GM12878 (cell line): ENCODE data around the gene SFMBT1. TPM values are rescaled to one million over a fixed set of nuclear protein-coding genes. Genes with fewer than 3 reads are reported as not detected.

Experiments
- ATAC-seq: fragments of 200-7000 bp; cut with Tn5 transposase; 3 replicates; pipeline ENCODE4 v1.9.1; 2020; ENCODE audit warnings: mild to moderate bottlenecking, moderate library complexity
- BruUV-seq: library from RNA; stranded (reverse); fragments of 400-500 nt; replicated peaks from 2 replicates; lab custom pipeline; 2021; lab: Mats Ljungman, UMichigan
- CTCF ChIA-PET: fragments of 300-600 bp; sonication (Branson Sonifier 250); formaldehyde crosslinking; extraction: SDS; loops from one replicate; lab custom pipeline; 2021; ENCODE audit warnings: inconsistent platforms; lab: Yijun Ruan, JAX
- POLR2A ChIA-PET: fragments of 350-600 bp; formaldehyde crosslinking; extraction: SDS; loops from one replicate; lab custom pipeline; 2021; ENCODE audit warnings: inconsistent platforms; lab: Charles Lee
- RAD21 ChIA-PET: fragments of 300-600 bp; sonication (Branson Sonifier 250); formaldehyde crosslinking; loops from one replicate; lab custom pipeline; 2023; ENCODE audit warnings: antibody characterized with exemption; ENCODE audit not compliant: unreplicated experiment; lab: Charles Lee
- SMC1A ChIA-PET: fragments of 300-600 bp; sonication (Branson Sonifier 250); formaldehyde crosslinking; loops from one replicate; lab custom pipeline; 2023; ENCODE audit not compliant: unreplicated experiment, uncharacterized antibody; lab: Charles Lee
- DNase-seq: peaks from one replicate; pipeline ENCODE4 v3.0.0-alpha.2; 2011; ENCODE audit warnings: low read depth, low spot score
- FAIRE-seq: peaks from 3 replicates; lab custom pipeline; 2011; peaks lifted over from hg19 to GRCh38; lab: Jason Lieb, UNC
- H2AFZ ChIP-seq: 2 replicates; pipeline ENCODE4 v1.6.0; 2011; ENCODE audit warnings: low read depth, low read length, control low read depth; ENCODE audit not compliant: control insufficient read depth
- H3K27ac ChIP-seq: 2 replicates; pipeline ENCODE4 v1.5.1; 2011; ENCODE audit warnings: control low read depth; ENCODE audit not compliant: control insufficient read depth, insufficient read depth
- H3K27me3 ChIP-seq, 2 experiments: replicated peaks in 1 of 2; 2 replicates each; pipeline versions ENCODE4 v1.6.0 to v1.6.1; 2011; ENCODE audit warnings: low read length in 1 of 2; ENCODE audit not compliant: control insufficient read depth in 2 of 2, insufficient read depth in 2 of 2
- H3K36me3 ChIP-seq, 2 experiments: 2 replicates each; pipeline ENCODE4 v1.5.1; 2011; ENCODE audit warnings: low read length in 1 of 2; ENCODE audit not compliant: control insufficient read depth in 2 of 2, insufficient read depth in 2 of 2
- H3K4me1 ChIP-seq: 2 replicates; pipeline ENCODE4 v1.6.1; 2011; ENCODE audit warnings: mild to moderate bottlenecking, low read length, moderate library complexity, mixed read lengths; ENCODE audit not compliant: control insufficient read depth, insufficient read depth
- H3K4me2 ChIP-seq: 2 replicates; pipeline ENCODE4 v1.6.0; 2011; ENCODE audit warnings: control low read depth; ENCODE audit not compliant: control insufficient read depth, insufficient read depth
- H3K4me3 ChIP-seq: fragments of 200-600 bp; sonication (generic); 2 replicates; pipeline ENCODE4 v1.5.1; 2016
- H3K79me2 ChIP-seq: 2 replicates; pipeline ENCODE4 v1.6.0; 2011; ENCODE audit warnings: low read length; ENCODE audit not compliant: control insufficient read depth, insufficient read depth
- H3K9ac ChIP-seq: 2 replicates; pipeline ENCODE4 v1.8.0; 2011; ENCODE audit warnings: low read length, control low read depth, mixed read lengths; ENCODE audit not compliant: control insufficient read depth, insufficient read depth
- H3K9me3 ChIP-seq: replicated peaks from 3 replicates; pipeline ENCODE4 v1.5.1; 2011; ENCODE audit warnings: mild to moderate bottlenecking, low read length; ENCODE audit not compliant: control insufficient read depth, insufficient read depth
- H4K20me1 ChIP-seq: 2 replicates; pipeline ENCODE4 v1.6.0; 2011; ENCODE audit not compliant: control insufficient read depth, insufficient read depth
- CREM ChIP-seq: IDR thresholded peaks from 2 replicates; pipeline ENCODE4 v1.6.1; 2014; ENCODE audit warnings: antibody characterized with exemption, low read depth
- HDGF ChIP-seq: fragments of 450-650 bp; IDR thresholded peaks from 2 replicates; pipeline ENCODE4 v1.6.1; 2016; ENCODE audit warnings: antibody characterized with exemption
- SP1 ChIP-seq: IDR thresholded peaks from one replicate; pipeline ENCODE4 v1.6.1; 2011; ENCODE audit warnings: low read depth, low read length
- SPI1 ChIP-seq: IDR thresholded peaks from 2 replicates; pipeline ENCODE4 v1.6.1; 2011; ENCODE audit warnings: low read depth, mild to moderate bottlenecking, low read length, moderate library complexity, borderline replicate concordance; ENCODE audit not compliant: insufficient read depth
- STAT1 ChIP-seq: fragments of 450-650 bp; conservative IDR thresholded peaks from 2 replicates; pipeline ENCODE4 v1.6.1; 2014; ENCODE audit warnings: antibody characterized with exemption, mild to moderate bottlenecking
- SUZ12 ChIP-seq: fragments of 200-600 bp; sonication (generic); IDR thresholded peaks from one replicate; pipeline ENCODE4 v1.6.1; 2018; ENCODE audit warnings: antibody characterized with exemption, mild to moderate bottlenecking; ENCODE audit not compliant: unreplicated experiment
- ZBTB33 ChIP-seq: fragments of 450-650 bp; IDR thresholded peaks from 2 replicates; pipeline ENCODE4 v1.6.1; 2017; ENCODE audit warnings: mild to moderate bottlenecking
- WGBS: methylation state at CpG from one replicate; pipeline ENCODE4 v1.1.6; 2016; ENCODE audit warnings: low lambda C conversion rate; ENCODE audit not compliant: insufficient replicate concordance, insufficient coverage; ENCODE audit errors: missing lambda C conversion rate; 5-methylcytosine and 5-hydroxymethylcytosine counted together
- in situ Hi-C: fragments of 300-500 bp; cut with MboI; formaldehyde crosslinking; loops from 9 replicates; pipeline ENCODE4 v1.14.3; 2018; ENCODE audit warnings: mixed read lengths
- intact Hi-C: fragments of 100-400 bp; cut with micrococcal nuclease; formaldehyde crosslinking; loops from one replicate; pipeline ENCODE4 v1.14.2; 2022; ENCODE audit not compliant: unreplicated experiment
- polyA plus RNA-seq, 11 experiments: library from polyadenylated mRNA; depleted of rRNA in 4 of 11; unstranded in 6 of 11; stranded (reverse) in 5 of 11; fragments of >200 nt; fragmentation: Nextera tagmentation in 4 of 11; fragmentation: Illumina TruSeq in 1 of 11; extraction: Ambion mirVana in 4 of 11; extraction: Trizol in 1 of 11; gene quantifications; 1 replicate in 1 of 11; 2 replicates in 10 of 11; pipeline versions ENCODE4 v1.2.1 to v1.2.3, GENCODE V29; 2011 to 2016; ENCODE audit warnings: inconsistent platforms in 2 of 11, missing spikeins in 2 of 11, low read depth in 1 of 11
- total RNA-seq, 4 experiments: library from RNA; depleted of rRNA in 3 of 4; stranded (reverse); fragments of >200 nt in 3 of 4; fragmentation: Illumina TruSeq in 1 of 4; extraction: Trizol in 1 of 4; gene quantifications; 2 replicates each; pipeline versions ENCODE4 v1.2.1 to v1.2.3, GENCODE V29; 2013 to 2021

The SFMBT1 gene
- total and polyA plus RNA-seq, 10 of the 15 experiments (the other 5 are each of a cell fraction or from before 2014, with no cell fraction given) = 3.2 to 19.5 (median 11.4) TPM

- H3K4me2 ChIP-seq = no peak overlapping the region
- ChIA-PET RAD21 (interaction anchor here (1.4 to 1.5 kb wide), 4 partner anchors 28 to 367 kb away, joined by 3 to 5 read pairs (median 4); partner anchors contain the start of gene NEK4), SMC1A (interaction anchor here (1.0 to 2.0 kb wide), 2 partner anchors 28 to 229 kb away, joined by 3 to 6 read pairs; no protein-coding TSS in a partner anchor), POLR2A (no interaction called here), CTCF (interaction anchor here (1.1 to 1.2 kb wide), 2 partner anchors 27 to 143 kb away, joined by 3 to 4 read pairs; no protein-coding TSS in a partner anchor)
- FAIRE-seq = no peak
- WGBS = 100% methylated on average over 1 of the region's 1 CpG
- in situ Hi-C loops = loop anchor here (10.0 kb wide), 1 partner anchor 230 kb away; no protein-coding TSS in a partner anchor
- TF ChIP-seq SP1 = no peak
- TF ChIP-seq CREM = no peak
- TF ChIP-seq HDGF = no peak
- TF ChIP-seq SPI1 = no peak
- TF ChIP-seq ZBTB33 = no peak
- no peak for TF ChIP-seq STAT1
- TF ChIP-seq SUZ12 = no peak
- no peak overlapping the region for H3K27ac ChIP-seq
- intact Hi-C loops = loop anchor here (5.0 kb wide), 1 partner anchor 177 kb away; the partner anchor contains the start of gene STIMATE
- DNase-seq = no peak
- no peak overlapping the region for H3K4me3 ChIP-seq
- H3K79me2 ChIP-seq = no peaks in the 10 kb centered on the region
- no peak for ATAC-seq
- no peak overlapping the region for H2AFZ ChIP-seq
- no peaks in the 10 kb centered on the region for H4K20me1 ChIP-seq
- no peaks in the 10 kb centered on the region for H3K9me3 ChIP-seq
- H3K27me3 ChIP-seq = no peaks in the 10 kb centered on the region
- no TSS peak for BruUV-seq
- H3K9ac ChIP-seq = no peak overlapping the region
- H3K4me1 ChIP-seq = peaks cover 9% of the 10 kb centered on the region
- H3K36me3 ChIP-seq = no peaks in the 10 kb centered on the region; a peak in 1 of 4 replicates
Measured at GRCh38 chr3:53074366-53074696, 28.5 kb upstream of the SFMBT1 start.
